NCI-H345 treated with DMSO at 0.1 percent for 48 hours (cell line): Measurements from ENCODE around the gene PLA2G4B.

Source experiments
- DNase-seq: peaks from one replicate; lab custom pipeline; 2025; ENCODE audit not compliant: unreplicated experiment; lab: John Stamatoyannopoulos, UW

Gene PLA2G4B

GRCh38 chr15:41838400-41838897 is at the start of gene PLA2G4B:
Gene PLA2G4B, plus strand, starts transcription at chr15:41838847. Its CDS starts 67 bp downstream, at chr15:41838914.
- DNase-seq, result no peak

- DNase-seq, result no peak
Observed at GRCh38 chr15:41789236-41789635, 49.4 kb upstream of the PLA2G4B start.

- no peak for DNase-seq
Observed at GRCh38 chr15:41789662-41790061, 49.0 kb upstream of the PLA2G4B start.

GRCh38 chr15:41790169-41790568 is 48.5 kb upstream of the PLA2G4B start:
- no peak for DNase-seq

- no peak for DNase-seq
Observed at GRCh38 chr15:41790756-41791546, 47.7 kb upstream of the PLA2G4B start.

- DNase-seq, result no peak
Observed at GRCh38 chr15:41791547-41791937, 47.1 kb upstream of the PLA2G4B start.

GRCh38 chr15:41792000-41792637 is 46.5 kb upstream of the PLA2G4B start:
- peak; percentile 34 for DNase-seq

- no peak for DNase-seq
Observed at GRCh38 chr15:41794081-41794480, 44.6 kb upstream of the PLA2G4B start.

GRCh38 chr15:41795996-41796856 is 42.4 kb upstream of the PLA2G4B start:
- no peak for DNase-seq

- no peak for DNase-seq
Observed at GRCh38 chr15:41797201-41797944, 41.3 kb upstream of the PLA2G4B start.

- DNase-seq, result no peak
Observed at GRCh38 chr15:41798607-41799487, 39.8 kb upstream of the PLA2G4B start.

GRCh38 chr15:41799488-41799805 is 39.2 kb upstream of the PLA2G4B start:
- DNase-seq, result no peak

- no peak for DNase-seq
Observed at GRCh38 chr15:41801185-41801584, 37.5 kb upstream of the PLA2G4B start.

- no peak for DNase-seq
Observed at GRCh38 chr15:41801850-41802455, 36.7 kb upstream of the PLA2G4B start.

GRCh38 chr15:41804361-41804760 is 34.3 kb upstream of the PLA2G4B start:
- no peak for DNase-seq

GRCh38 chr15:41804916-41805666 is 33.6 kb upstream of the PLA2G4B start:
- DNase-seq, result no peak

GRCh38 chr15:41805711-41806110 is 32.9 kb upstream of the PLA2G4B start:
- DNase-seq, result no peak

- DNase-seq, result no peak
Observed at GRCh38 chr15:41806291-41807181, 32.1 kb upstream of the PLA2G4B start.
